Peyer's patch (tissue), 4 donors: ENCODE measurements around the gene ATP2A2.
A peak's percentile ranks its signal among the peaks of the same experiment; 100 is the strongest.

Experiments used
- POLR2A ChIP-seq, 2 donors: fragments of 450-650 bp; IDR thresholded peaks; one replicate each; pipeline ENCODE4 v1.5.1; 2017; ENCODE audit warnings: antibody characterized with exemption in 2 of 2, mild to moderate bottlenecking in 2 of 2, moderate library complexity in 2 of 2
- TF ChIP-seq, protein P1 (sequence below), 6 experiments: fragments of 450-650 bp in 4 of 6; fragments of 200-600 bp in 2 of 6; sonication (generic) in 1 of 6; IDR thresholded peaks; one replicate each; pipeline ENCODE4 v1.5.1; 2017 to 2019; ENCODE audit warnings: antibody characterized with exemption in 6 of 6, mild to moderate bottlenecking in 3 of 6, moderate library complexity in 1 of 6

DNA sequence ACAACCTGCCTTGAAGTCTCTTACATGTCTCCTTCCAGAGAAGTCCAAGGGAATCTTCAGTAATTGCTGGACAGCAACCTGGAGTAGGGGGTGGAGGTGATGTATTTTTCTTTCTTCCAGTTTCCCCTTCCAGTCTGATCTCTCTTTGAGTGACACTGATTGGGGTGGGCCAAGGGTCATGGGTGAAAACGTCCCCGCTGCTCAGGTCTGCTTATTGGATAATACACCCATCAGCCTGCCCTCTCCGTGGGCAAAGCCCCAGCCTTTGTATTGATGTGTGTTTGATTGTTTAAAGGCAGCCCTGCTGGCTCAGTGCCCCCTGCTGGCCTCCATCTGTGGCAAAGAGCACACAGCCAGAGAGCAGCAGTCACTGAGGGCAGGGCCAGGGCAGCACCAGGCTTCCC is 35.7 kb upstream of the ATP2A2 start:
- TF ChIP-seq, protein P1, sequence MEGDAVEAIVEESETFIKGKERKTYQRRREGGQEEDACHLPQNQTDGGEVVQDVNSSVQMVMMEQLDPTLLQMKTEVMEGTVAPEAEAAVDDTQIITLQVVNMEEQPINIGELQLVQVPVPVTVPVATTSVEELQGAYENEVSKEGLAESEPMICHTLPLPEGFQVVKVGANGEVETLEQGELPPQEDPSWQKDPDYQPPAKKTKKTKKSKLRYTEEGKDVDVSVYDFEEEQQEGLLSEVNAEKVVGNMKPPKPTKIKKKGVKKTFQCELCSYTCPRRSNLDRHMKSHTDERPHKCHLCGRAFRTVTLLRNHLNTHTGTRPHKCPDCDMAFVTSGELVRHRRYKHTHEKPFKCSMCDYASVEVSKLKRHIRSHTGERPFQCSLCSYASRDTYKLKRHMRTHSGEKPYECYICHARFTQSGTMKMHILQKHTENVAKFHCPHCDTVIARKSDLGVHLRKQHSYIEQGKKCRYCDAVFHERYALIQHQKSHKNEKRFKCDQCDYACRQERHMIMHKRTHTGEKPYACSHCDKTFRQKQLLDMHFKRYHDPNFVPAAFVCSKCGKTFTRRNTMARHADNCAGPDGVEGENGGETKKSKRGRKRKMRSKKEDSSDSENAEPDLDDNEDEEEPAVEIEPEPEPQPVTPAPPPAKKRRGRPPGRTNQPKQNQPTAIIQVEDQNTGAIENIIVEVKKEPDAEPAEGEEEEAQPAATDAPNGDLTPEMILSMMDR (IDR thresholded peaks at IDR 0.05) = peak in 5 of 6 experiments; percentile 8 to 86 (median 72)
- no peak for TF ChIP-seq POLR2A (IDR thresholded peaks at IDR 0.05)
